ENCODE measurements around the gene NDUFV3. TPM values are rescaled to one million over a fixed set of nuclear protein-coding genes. Genes with fewer than 3 reads are reported as not detected.

The NDUFV3 gene
- total and polyA plus RNA-seq, 2 experiments from 2014 or later: 31.9 to 36.3 TPM

DNA sequence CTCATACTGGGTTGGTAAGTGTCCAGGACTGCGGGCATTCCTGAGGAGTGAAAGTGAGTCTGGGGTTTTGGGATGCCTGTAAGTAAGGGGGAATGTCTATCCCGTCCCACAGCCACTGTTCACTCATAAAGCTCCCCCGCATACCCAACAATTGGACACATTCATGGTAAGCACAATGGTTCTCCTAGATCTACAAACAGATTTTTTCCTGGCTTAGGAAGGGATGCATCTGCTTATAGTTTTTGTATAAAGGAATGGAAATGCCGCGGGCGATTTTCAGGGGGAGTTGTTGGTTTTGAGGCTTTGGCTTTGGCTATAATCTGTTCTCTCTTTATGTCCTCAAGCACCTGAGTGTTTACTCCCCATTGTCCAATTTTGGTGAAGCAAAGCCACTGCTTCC is 25.2 kb downstream of the NDUFV3 start:
- Histone ChIP-seq H2AFZ (no peak overlapping the region), H4K20me1 (ENCODE audit: insufficient read depth, poor library complexity, severe bottlenecking) (no peaks in the 10 kb centered on the region), H3K36me3 (replicated peaks; ENCODE audit: insufficient read depth, low read depth) (no peaks in the 10 kb centered on the region), H3K9me3 (ENCODE audit: low read depth) (no peaks in the 10 kb centered on the region), H3K27ac (no peak overlapping the region), H3K4me2 (no peak overlapping the region), H3K79me2 (no peaks in the 10 kb centered on the region), H3K4me3 (no peak overlapping the region), H3K4me1 (ENCODE audit: insufficient read depth) (no peaks in the 10 kb centered on the region), H3K27me3 (no peaks in the 10 kb centered on the region), H3K9me2 (replicated peaks; ENCODE audit: insufficient read depth) (no peaks in the 10 kb centered on the region)
- no peak for DNase-seq (ENCODE audit: low spot score)
- WGBS (ENCODE audit: low lambda C conversion rate, missing lambda C conversion rate): 96% methylated on average over 6 of the region's 6 CpGs
- no peak for TF ChIP-seq EZH2phosphoT487 (IDR thresholded peaks at IDR 0.05; ENCODE audit: low read depth, severe bottlenecking, unreplicated experiment)
- TF ChIP-seq, protein P1, sequence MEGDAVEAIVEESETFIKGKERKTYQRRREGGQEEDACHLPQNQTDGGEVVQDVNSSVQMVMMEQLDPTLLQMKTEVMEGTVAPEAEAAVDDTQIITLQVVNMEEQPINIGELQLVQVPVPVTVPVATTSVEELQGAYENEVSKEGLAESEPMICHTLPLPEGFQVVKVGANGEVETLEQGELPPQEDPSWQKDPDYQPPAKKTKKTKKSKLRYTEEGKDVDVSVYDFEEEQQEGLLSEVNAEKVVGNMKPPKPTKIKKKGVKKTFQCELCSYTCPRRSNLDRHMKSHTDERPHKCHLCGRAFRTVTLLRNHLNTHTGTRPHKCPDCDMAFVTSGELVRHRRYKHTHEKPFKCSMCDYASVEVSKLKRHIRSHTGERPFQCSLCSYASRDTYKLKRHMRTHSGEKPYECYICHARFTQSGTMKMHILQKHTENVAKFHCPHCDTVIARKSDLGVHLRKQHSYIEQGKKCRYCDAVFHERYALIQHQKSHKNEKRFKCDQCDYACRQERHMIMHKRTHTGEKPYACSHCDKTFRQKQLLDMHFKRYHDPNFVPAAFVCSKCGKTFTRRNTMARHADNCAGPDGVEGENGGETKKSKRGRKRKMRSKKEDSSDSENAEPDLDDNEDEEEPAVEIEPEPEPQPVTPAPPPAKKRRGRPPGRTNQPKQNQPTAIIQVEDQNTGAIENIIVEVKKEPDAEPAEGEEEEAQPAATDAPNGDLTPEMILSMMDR (IDR thresholded peaks at IDR 0.05; ENCODE audit: poor library complexity): no peak
- no peak for TF ChIP-seq EZH2 (IDR thresholded peaks at IDR 0.05; ENCODE audit: borderline replicate concordance)

DNA sequence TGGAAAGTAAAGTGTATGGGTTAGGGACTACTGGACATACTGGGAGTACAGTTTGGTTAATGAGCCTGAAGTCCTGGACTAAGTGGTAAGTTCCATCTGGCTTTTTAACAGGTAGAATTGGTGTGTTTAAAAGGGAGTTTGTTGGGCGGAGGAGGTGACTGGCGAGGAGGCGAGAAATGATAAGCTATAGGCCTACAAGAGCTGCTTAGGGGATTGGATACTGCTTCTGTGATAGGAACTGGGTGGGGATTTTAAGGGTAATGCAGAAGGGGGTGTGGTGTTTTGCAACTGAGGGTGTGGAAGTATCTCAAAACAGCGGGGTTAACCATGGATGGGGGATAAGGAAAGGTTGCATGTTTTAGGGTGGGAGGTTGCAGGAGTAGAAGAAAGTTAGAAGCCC is 28.8 kb downstream of the NDUFV3 start:
- Histone ChIP-seq H4K20me1 (ENCODE audit: insufficient read depth, poor library complexity, severe bottlenecking) (no peaks in the 10 kb centered on the region), H3K79me2 (no peaks in the 10 kb centered on the region), H3K4me1 (ENCODE audit: insufficient read depth) (peaks cover 6% of the 10 kb centered on the region), H3K27ac (no peak overlapping the region), H3K36me3 (replicated peaks; ENCODE audit: insufficient read depth, low read depth) (no peaks in the 10 kb centered on the region), H3K27me3 (no peaks in the 10 kb centered on the region), H3K9me2 (replicated peaks; ENCODE audit: insufficient read depth) (no peaks in the 10 kb centered on the region), H3K9me3 (ENCODE audit: low read depth) (no peaks in the 10 kb centered on the region), H3K4me2 (no peak overlapping the region), H3K4me3 (no peak overlapping the region), H2AFZ (no peak overlapping the region)
- TF ChIP-seq EZH2phosphoT487 (IDR thresholded peaks at IDR 0.05; ENCODE audit: low read depth, severe bottlenecking, unreplicated experiment) (no peak), EZH2 (IDR thresholded peaks at IDR 0.05; ENCODE audit: borderline replicate concordance) (no peak)
- TF ChIP-seq, protein P1 (IDR thresholded peaks at IDR 0.05; ENCODE audit: poor library complexity): no peak
- WGBS (ENCODE audit: low lambda C conversion rate, missing lambda C conversion rate): 93% methylated on average over 4 of the region's 4 CpGs
- DNase-seq (ENCODE audit: low spot score): no peak

DNA sequence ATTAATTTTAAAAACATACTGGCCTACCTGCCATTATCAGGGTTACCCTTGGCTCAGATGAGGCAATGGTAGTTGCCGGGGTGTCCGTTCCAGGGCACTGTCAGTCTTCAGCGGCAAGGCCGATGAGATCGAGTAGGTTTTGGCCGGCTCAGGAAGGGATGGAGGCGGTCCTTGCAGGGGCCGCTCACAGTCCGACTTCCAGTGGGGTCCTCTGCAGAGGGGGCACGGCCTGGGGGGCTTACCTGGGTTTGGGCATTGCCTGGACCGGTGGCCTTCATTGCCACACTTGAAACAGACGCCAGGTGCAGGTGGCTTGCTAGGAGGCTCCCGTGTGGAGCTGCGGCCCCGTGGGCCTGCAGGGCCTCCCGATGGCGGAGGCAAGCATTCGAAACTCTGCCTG is 29.8 kb downstream of the NDUFV3 start:
- WGBS (ENCODE audit: low lambda C conversion rate, missing lambda C conversion rate): 89% methylated on average over 17 of the region's 18 CpGs
- no peak for DNase-seq (ENCODE audit: low spot score)
- Histone ChIP-seq H3K27me3 (no peaks in the 10 kb centered on the region), H3K79me2 (no peaks in the 10 kb centered on the region), H3K4me3 (no peak overlapping the region), H3K4me1 (ENCODE audit: insufficient read depth) (peaks cover 6% of the 10 kb centered on the region), H3K9me3 (ENCODE audit: low read depth) (no peaks in the 10 kb centered on the region), H3K36me3 (replicated peaks; ENCODE audit: insufficient read depth, low read depth) (no peaks in the 10 kb centered on the region), H3K27ac (no peak overlapping the region), H2AFZ (no peak overlapping the region), H3K9me2 (replicated peaks; ENCODE audit: insufficient read depth) (no peaks in the 10 kb centered on the region), H3K4me2 (no peak overlapping the region), H4K20me1 (ENCODE audit: insufficient read depth, poor library complexity, severe bottlenecking) (no peaks in the 10 kb centered on the region)
- TF ChIP-seq, protein P1 (IDR thresholded peaks at IDR 0.05; ENCODE audit: poor library complexity): no peak
- TF ChIP-seq EZH2phosphoT487 (IDR thresholded peaks at IDR 0.05; ENCODE audit: low read depth, severe bottlenecking, unreplicated experiment) (no peak), EZH2 (IDR thresholded peaks at IDR 0.05; ENCODE audit: borderline replicate concordance) (no peak)

Data from hepatocyte (in vitro differentiated cells).